Nephron progenitor cell (in vitro differentiated cells): ENCODE results near the gene UHRF1.

ENCODE experiments used
- DNase-seq: peaks from one replicate; pipeline ENCODE4 v3.0.0; 2021
- H3K27ac Mint-ChIP-seq: 2 replicates; pipeline ENCODE4 v1.8.0; 2021; ENCODE audit warnings: mild to moderate bottlenecking, moderate library complexity, mixed read lengths
- H3K27me3 Mint-ChIP-seq: 2 replicates; pipeline ENCODE4 v1.8.0; 2021; ENCODE audit warnings: mild to moderate bottlenecking, low read depth, mixed read lengths; ENCODE audit not compliant: poor library complexity
- H3K36me3 Mint-ChIP-seq: 2 replicates; pipeline ENCODE4 v1.8.0; 2021; ENCODE audit warnings: low read depth, mixed read lengths
- H3K4me1 Mint-ChIP-seq: 2 replicates; pipeline ENCODE4 v1.8.0; 2021; ENCODE audit warnings: mixed read lengths
- H3K4me3 Mint-ChIP-seq: 2 replicates; pipeline ENCODE4 v1.8.0; 2021; ENCODE audit warnings: mild to moderate bottlenecking, moderate library complexity, mixed read lengths
- H3K9me3 Mint-ChIP-seq: 2 replicates; pipeline ENCODE4 v1.8.0; 2021; ENCODE audit warnings: mild to moderate bottlenecking, moderate library complexity, mixed read lengths
- TF ChIP-seq, protein P1 (sequence below): fragments of 200-600 bp; sonication (generic); IDR thresholded peaks from 2 replicates; pipeline ENCODE4 v1.5.0; 2021; ENCODE audit warnings: antibody characterized with exemption

Gene UHRF1

GRCh38 chr19:4981681-4981958 is 72.3 kb downstream of the UHRF1 start:
- Mint-ChIP-seq H3K27ac (no peak overlapping the region), H3K9me3 (no peaks in the 10 kb centered on the region), H3K27me3 (no peaks in the 10 kb centered on the region), H3K4me3 (no peak overlapping the region), H3K36me3 (no peaks in the 10 kb centered on the region), H3K4me1 (peaks cover 75% of the 10 kb centered on the region)
- TF ChIP-seq, protein P1, sequence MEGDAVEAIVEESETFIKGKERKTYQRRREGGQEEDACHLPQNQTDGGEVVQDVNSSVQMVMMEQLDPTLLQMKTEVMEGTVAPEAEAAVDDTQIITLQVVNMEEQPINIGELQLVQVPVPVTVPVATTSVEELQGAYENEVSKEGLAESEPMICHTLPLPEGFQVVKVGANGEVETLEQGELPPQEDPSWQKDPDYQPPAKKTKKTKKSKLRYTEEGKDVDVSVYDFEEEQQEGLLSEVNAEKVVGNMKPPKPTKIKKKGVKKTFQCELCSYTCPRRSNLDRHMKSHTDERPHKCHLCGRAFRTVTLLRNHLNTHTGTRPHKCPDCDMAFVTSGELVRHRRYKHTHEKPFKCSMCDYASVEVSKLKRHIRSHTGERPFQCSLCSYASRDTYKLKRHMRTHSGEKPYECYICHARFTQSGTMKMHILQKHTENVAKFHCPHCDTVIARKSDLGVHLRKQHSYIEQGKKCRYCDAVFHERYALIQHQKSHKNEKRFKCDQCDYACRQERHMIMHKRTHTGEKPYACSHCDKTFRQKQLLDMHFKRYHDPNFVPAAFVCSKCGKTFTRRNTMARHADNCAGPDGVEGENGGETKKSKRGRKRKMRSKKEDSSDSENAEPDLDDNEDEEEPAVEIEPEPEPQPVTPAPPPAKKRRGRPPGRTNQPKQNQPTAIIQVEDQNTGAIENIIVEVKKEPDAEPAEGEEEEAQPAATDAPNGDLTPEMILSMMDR = no peak
- no peak for DNase-seq

GRCh38 chr19:4983346-4984105 is 74.2 kb downstream of the UHRF1 start:
- Mint-ChIP-seq H3K4me3 (peak overlapping the region; percentile 47), H3K27me3 (no peaks in the 10 kb centered on the region), H3K4me1 (peaks cover 77% of the 10 kb centered on the region), H3K9me3 (no peaks in the 10 kb centered on the region), H3K27ac (peak overlapping the region; percentile 77), H3K36me3 (no peaks in the 10 kb centered on the region)
- TF ChIP-seq, protein P1 = no peak
- no peak for DNase-seq

GRCh38 chr19:4984106-4984380 is 74.7 kb downstream of the UHRF1 start:
- Mint-ChIP-seq H3K4me1 (peaks cover 81% of the 10 kb centered on the region), H3K4me3 (peak overlapping the region; percentile 58), H3K9me3 (no peaks in the 10 kb centered on the region), H3K27me3 (no peaks in the 10 kb centered on the region), H3K27ac (peak overlapping the region; percentile 97), H3K36me3 (no peaks in the 10 kb centered on the region)
- no peak for DNase-seq
- TF ChIP-seq, protein P1 = no peak

DNA sequence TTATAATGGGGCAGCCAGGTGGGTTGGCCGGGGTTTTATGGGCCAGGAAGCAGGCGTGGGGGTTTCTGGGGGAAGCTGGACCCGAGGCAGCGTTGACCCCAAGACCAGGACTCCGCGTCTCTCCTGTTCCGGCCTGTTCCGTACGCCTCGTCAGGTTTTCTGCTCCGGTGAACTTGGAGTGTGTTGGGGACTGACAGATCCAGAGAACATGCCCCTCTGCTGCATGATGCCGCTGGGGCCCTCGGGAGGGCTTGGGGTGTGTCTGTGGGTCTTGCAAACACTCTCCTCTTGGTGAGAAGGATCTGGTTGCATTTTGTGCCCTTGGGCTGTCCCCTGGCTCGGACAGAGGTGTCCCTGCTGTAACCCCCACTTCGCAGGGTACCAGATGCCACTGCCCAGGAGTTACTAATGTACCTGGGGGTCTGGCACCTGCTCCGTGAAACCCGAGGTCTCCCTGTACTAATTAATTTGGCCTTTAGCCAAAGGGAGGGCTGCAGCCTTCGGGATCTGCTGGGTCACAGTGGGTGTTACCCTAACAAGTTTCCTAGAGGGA is 75.2 kb downstream of the UHRF1 start:
- peak; percentile 44 for DNase-seq
- Mint-ChIP-seq H3K4me3 (peak overlapping the region; percentile 58), H3K36me3 (no peaks in the 10 kb centered on the region), H3K27me3 (no peaks in the 10 kb centered on the region), H3K4me1 (peaks cover 81% of the 10 kb centered on the region), H3K9me3 (no peaks in the 10 kb centered on the region), H3K27ac (peak overlapping the region; percentile 97)
- TF ChIP-seq, protein P1 = no peak

GRCh38 chr19:4985551-4985991 is 76.3 kb downstream of the UHRF1 start:
- Mint-ChIP-seq H3K9me3 (no peaks in the 10 kb centered on the region), H3K36me3 (peaks cover 7% of the 10 kb centered on the region), H3K27me3 (no peaks in the 10 kb centered on the region), H3K4me3 (peak overlapping the region; percentile 38), H3K27ac (peak overlapping the region; percentile 92), H3K4me1 (peaks cover 84% of the 10 kb centered on the region)
- DNase-seq = no peak
- TF ChIP-seq, protein P1 = no peak

DNA sequence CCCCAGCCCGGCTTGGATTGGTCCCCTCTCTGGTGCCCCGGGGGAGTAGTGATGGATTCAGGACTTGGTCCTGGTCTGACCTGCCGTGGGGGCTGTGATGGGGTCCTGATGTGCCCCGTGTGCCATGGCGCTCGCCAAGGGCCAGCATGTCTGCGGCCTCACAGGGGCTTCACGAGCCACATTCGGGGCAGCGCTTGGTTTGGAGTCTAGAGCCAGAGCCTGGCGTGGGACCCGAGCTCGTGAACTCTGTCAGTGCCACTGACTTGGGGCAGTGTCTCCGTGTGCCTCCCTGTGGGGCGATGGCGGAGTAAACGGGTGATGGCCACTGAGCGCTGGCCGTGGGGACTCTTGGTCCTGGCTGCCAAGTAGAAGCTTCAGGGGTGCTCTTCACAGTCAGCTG is 76.8 kb downstream of the UHRF1 start:
- H3K4me1 Mint-ChIP-seq = peaks cover 81% of the 10 kb centered on the region
- no peaks in the 10 kb centered on the region for H3K9me3 Mint-ChIP-seq
- H3K27me3 Mint-ChIP-seq = no peaks in the 10 kb centered on the region
- TF ChIP-seq, protein P1 = no peak
- no peak for DNase-seq
- peaks cover 8% of the 10 kb centered on the region for H3K36me3 Mint-ChIP-seq
- peak overlapping the region; percentile 38 for H3K4me3 Mint-ChIP-seq
- peak overlapping the region; percentile 95 for H3K27ac Mint-ChIP-seq
